Left lung (tissue), 10 donors: ENCODE measurements around the gene TNFRSF14. TPM values are rescaled to one million over a fixed set of nuclear protein-coding genes. Genes with fewer than 3 reads are reported as not detected.
A peak's percentile ranks its signal among the peaks of the same experiment; 100 is the strongest.
"Not testable (repeated sequence)": the region's sequence is repeated elsewhere in the genome, so short reads cannot be mapped to it uniquely, and the experiment has no call there.

ENCODE experiments used
- ATAC-seq: fragments of 200-7000 bp; cut with Tn5 transposase; one replicate; pipeline ENCODE4 v1.9.1; 2020; ENCODE audit warnings: moderate library complexity
- DNase-seq, 4 donors: peaks; one replicate each; pipeline ENCODE4 v3.0.0-alpha.2; 2013 to 2020
- H3K27ac ChIP-seq, 2 donors: fragments of 200-600 bp; sonication (generic) in 1 of 2; one replicate each; pipeline versions ENCODE4 v1.5.0 to v1.8.0; 2020 to 2021
- H3K27me3 ChIP-seq, 2 donors: fragments of 200-600 bp; sonication (generic) in 1 of 2; one replicate each; pipeline versions ENCODE4 v1.5.0 to v1.8.0; 2020 to 2021
- H3K36me3 ChIP-seq, 2 donors: fragments of 200-600 bp; sonication (generic) in 1 of 2; one replicate each; pipeline versions ENCODE4 v1.5.0 to v1.8.0; 2020 to 2021
- H3K4me1 ChIP-seq, 2 donors: fragments of 200-600 bp; one replicate each; pipeline ENCODE4 v1.8.0; 2021
- H3K4me3 ChIP-seq, 2 donors: fragments of 200-600 bp; sonication (generic) in 1 of 2; one replicate each; pipeline versions ENCODE4 v1.5.0 to v1.8.0; 2020 to 2021; ENCODE audit warnings: mild to moderate bottlenecking in 1 of 2
- H3K9me3 ChIP-seq, 2 donors: fragments of 200-600 bp; sonication (generic) in 1 of 2; one replicate each; pipeline versions ENCODE4 v1.5.0 to v1.8.0; 2020 to 2021
- CTCF ChIP-seq, 2 donors: fragments of 200-600 bp; sonication (generic) in 1 of 2; IDR thresholded peaks; one replicate each; pipeline versions ENCODE4 v1.5.0 to v1.8.0; 2021; ENCODE audit warnings: antibody characterized with exemption in 2 of 2
- intact Hi-C, 2 donors: fragments of 100-400 bp; cut with DNase I; formaldehyde crosslinking; loops; one replicate each; pipeline versions ENCODE4 v1.11.2 to v1.14.2; 2022
- polyA plus RNA-seq, 6 donors: library from polyadenylated mRNA; unstranded; fragments of 120-200 nt; gene quantifications; one replicate each; pipeline ENCODE4 v1.2.1, GENCODE V29; 2013; ENCODE audit not compliant: insufficient read length in 6 of 6
- total RNA-seq, 2 donors: library from RNA; stranded (reverse); fragmentation: NEBNext Ultra II Directional; extraction: Animal tissue kit (Norgen Biotek cat#: 25700); gene quantifications; one replicate each; pipeline ENCODE4 v1.2.1, GENCODE V29; 2021
- donor health status: DM: no; HTN: yes; CAD: no.
- donor health status: DM: no; HTN: no; CAD: no.

Gene TNFRSF14
- total and polyA plus RNA-seq, 8 donors, result 24.2 to 109 (median 30.3) TPM

GRCh38 chr1:2564006-2564814, 8.0 kb downstream of the TNFRSF14 start:
- intact Hi-C loops, result no loop called here
- Histone ChIP-seq H3K27ac (no peak overlapping the region), H3K4me3 (no peak overlapping the region), H3K36me3 (peaks cover 0 to 49% of the 10 kb centered on the region in 2 donors), H3K27me3 (no peaks in the 10 kb centered on the region), H3K9me3 (no peaks in the 10 kb centered on the region), H3K4me1 (peaks cover 0 to 12% of the 10 kb centered on the region in 2 donors)
- ATAC-seq (no peak), DNase-seq (no peak)
- TF ChIP-seq CTCF (IDR thresholded peaks at IDR 0.05), result no peak

- Histone ChIP-seq H3K4me3 (no peak overlapping the region), H3K36me3 (peaks cover 0 to 42% of the 10 kb centered on the region in 2 donors), H3K9me3 (no peaks in the 10 kb centered on the region), H3K27ac (no peak overlapping the region), H3K27me3 (no peaks in the 10 kb centered on the region), H3K4me1 (peaks cover 0 to 5% of the 10 kb centered on the region in 2 donors)
- no peak for TF ChIP-seq CTCF (IDR thresholded peaks at IDR 0.05)
- no peak for ATAC-seq
- intact Hi-C loops, result no loop called here
- DNase-seq, result peak in 1 of 4 donors; percentile 71
Observed at GRCh38 chr1:2564815-2565374, 8.7 kb downstream of the TNFRSF14 start.

GRCh38 chr1:2566101-2567045, 10.2 kb downstream of the TNFRSF14 start:
- ATAC-seq (no peak), DNase-seq (peak in 1 of 4 donors; percentile 72)
- intact Hi-C loops, result no loop called here
- H3K36me3 ChIP-seq, result peaks cover 0 to 28% of the 10 kb centered on the region in 2 donors
- no peaks in the 10 kb centered on the region for H3K27me3 ChIP-seq
- no peak for TF ChIP-seq CTCF (IDR thresholded peaks at IDR 0.05)
- no peaks in the 10 kb centered on the region for H3K4me1 ChIP-seq
- H3K27ac ChIP-seq, result no peak overlapping the region
- H3K9me3 ChIP-seq, result no peaks in the 10 kb centered on the region
- no peak overlapping the region for H3K4me3 ChIP-seq

- peak in 1 of 4 donors; percentile 76 for DNase-seq
- Histone ChIP-seq H3K4me3 (no peak overlapping the region), H3K9me3 (no peaks in the 10 kb centered on the region), H3K27ac (no peak overlapping the region), H3K36me3 (peaks cover 0 to 19% of the 10 kb centered on the region in 2 donors), H3K27me3 (no peaks in the 10 kb centered on the region), H3K4me1 (no peaks in the 10 kb centered on the region)
- ATAC-seq, result no peak
- intact Hi-C loops, result no loop called here
- TF ChIP-seq CTCF (IDR thresholded peaks at IDR 0.05), result no peak
Observed at GRCh38 chr1:2567083-2567679, 11.0 kb downstream of the TNFRSF14 start.

GRCh38 chr1:2568187-2568816, 12.1 kb downstream of the TNFRSF14 start:
- intact Hi-C loops, H3K27ac ChIP-seq, DNase-seq, ATAC-seq, H3K27me3 ChIP-seq, H3K9me3 ChIP-seq, H3K36me3 ChIP-seq, H3K4me3 ChIP-seq, H3K4me1 ChIP-seq: not testable (repeated sequence)
